DOHH2 (cell line): Measurements from ENCODE around the gene AMPD3.

Experiments used
- H3F3A ChIP-seq: fragments of 200-600 bp; sonication (generic), shearing (Covaris generic); 2 replicates; pipeline ENCODE4 v1.6.0; 2016; ENCODE audit warnings: antibody characterized with exemption, mild to moderate bottlenecking; ENCODE audit not compliant: control insufficient read depth, insufficient read depth
- H3K27ac ChIP-seq: fragments of 200-600 bp; sonication (generic); 2 replicates; pipeline ENCODE4 v1.5.1; 2014; ENCODE audit warnings: low read depth, mild to moderate bottlenecking, low read length, moderate library complexity
- H3K27me3 ChIP-seq: fragments of 200-600 bp; sonication (generic); 2 replicates; pipeline ENCODE4 v1.6.1; 2014; ENCODE audit warnings: mild to moderate bottlenecking, low read length, mixed read lengths; ENCODE audit not compliant: control insufficient read depth
- H3K36me3 ChIP-seq: fragments of 200-600 bp; sonication (generic); 2 replicates; pipeline ENCODE4 v1.6.1; 2014; ENCODE audit warnings: mild to moderate bottlenecking, low read length, moderate library complexity, mixed read lengths; ENCODE audit not compliant: control insufficient read depth
- H3K4me1 ChIP-seq: fragments of 200-600 bp; sonication (generic); 2 replicates; pipeline ENCODE4 v1.6.1; 2014; ENCODE audit warnings: mild to moderate bottlenecking, low read length, mixed read lengths; ENCODE audit not compliant: control insufficient read depth
- H3K4me2 ChIP-seq: fragments of 200-600 bp; sonication (generic); 2 replicates; pipeline ENCODE4 v1.6.0; 2014; ENCODE audit warnings: mild to moderate bottlenecking, low read length, moderate library complexity
- H3K4me3 ChIP-seq: fragments of 200-600 bp; sonication (generic); 2 replicates; pipeline ENCODE4 v1.5.1; 2014; ENCODE audit warnings: mild to moderate bottlenecking, low read length, mixed read lengths
- H3K79me2 ChIP-seq: fragments of 200-600 bp; sonication (generic); 2 replicates; pipeline ENCODE4 v1.6.1; 2014; ENCODE audit warnings: mild to moderate bottlenecking, low read length, mixed read lengths; ENCODE audit not compliant: control insufficient read depth
- H3K9me2 ChIP-seq: fragments of 200-600 bp; sonication (generic); replicated peaks from 2 replicates; pipeline ENCODE4 v1.6.1; 2014; ENCODE audit warnings: mild to moderate bottlenecking, low read length, mixed read lengths; ENCODE audit not compliant: control insufficient read depth
- H3K9me3 ChIP-seq: fragments of 200-600 bp; sonication (generic); 2 replicates; pipeline ENCODE4 v1.6.1; 2014; ENCODE audit warnings: antibody characterized with exemption, low read length, mixed read lengths; ENCODE audit not compliant: control insufficient read depth, insufficient read depth
- H4K20me1 ChIP-seq: fragments of 200-600 bp; sonication (generic); 2 replicates; pipeline ENCODE4 v1.6.0; 2014; ENCODE audit warnings: low read depth, mild to moderate bottlenecking, antibody characterized with exemption, low read length, moderate library complexity; ENCODE audit not compliant: control insufficient read depth, insufficient read depth
- EZH2phosphoT487 ChIP-seq: fragments of 200-600 bp; sonication (generic); IDR thresholded peaks from 2 replicates; pipeline ENCODE4 v1.6.1; 2017; ENCODE audit warnings: borderline replicate concordance, mild to moderate bottlenecking, antibody characterized with exemption, low read length, moderate library complexity, mixed read lengths
- TF ChIP-seq, protein P1 (sequence below): fragments of 200-600 bp; sonication (generic); IDR thresholded peaks from one replicate; pipeline ENCODE4 v1.5.1; 2014; ENCODE audit warnings: antibody characterized with exemption, mild to moderate bottlenecking, low read depth, low read length; ENCODE audit not compliant: poor library complexity, severe bottlenecking

AMPD3 gene

DNA sequence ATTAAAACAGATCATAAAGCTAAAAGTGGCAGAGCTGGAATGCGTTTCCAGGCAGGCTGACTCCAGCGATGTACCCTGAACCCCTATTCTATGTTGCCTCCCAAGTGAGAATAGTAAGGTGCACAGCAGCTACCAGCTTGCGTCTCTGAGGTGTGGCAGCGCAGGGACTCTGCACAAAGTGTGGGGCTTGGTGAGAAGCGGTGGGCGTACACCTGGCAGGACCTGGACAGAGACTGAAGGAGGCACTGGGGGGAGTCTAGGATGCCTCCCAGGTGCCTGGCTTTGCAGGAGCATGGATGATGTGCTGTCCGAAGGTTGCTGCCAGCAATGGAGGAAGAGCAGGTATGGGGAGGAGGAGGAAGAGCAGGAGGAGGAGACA lies 42.9 kb downstream of the AMPD3 start:
- Histone ChIP-seq H3K4me2 (no peak overlapping the region), H3K9me2 (no peaks in the 10 kb centered on the region), H3K9me3 (no peaks in the 10 kb centered on the region), H3K4me1 (no peaks in the 10 kb centered on the region), H4K20me1 (no peaks in the 10 kb centered on the region), H3K27me3 (no peaks in the 10 kb centered on the region), H3F3A (no peaks in the 10 kb centered on the region), H3K27ac (no peak overlapping the region), H3K36me3 (peaks cover 10% of the 10 kb centered on the region; the same call in 1 of the 2 replicates), H3K4me3 (no peak overlapping the region), H3K79me2 (no peaks in the 10 kb centered on the region)
- no peak for TF ChIP-seq EZH2phosphoT487
- TF ChIP-seq, protein P1, sequence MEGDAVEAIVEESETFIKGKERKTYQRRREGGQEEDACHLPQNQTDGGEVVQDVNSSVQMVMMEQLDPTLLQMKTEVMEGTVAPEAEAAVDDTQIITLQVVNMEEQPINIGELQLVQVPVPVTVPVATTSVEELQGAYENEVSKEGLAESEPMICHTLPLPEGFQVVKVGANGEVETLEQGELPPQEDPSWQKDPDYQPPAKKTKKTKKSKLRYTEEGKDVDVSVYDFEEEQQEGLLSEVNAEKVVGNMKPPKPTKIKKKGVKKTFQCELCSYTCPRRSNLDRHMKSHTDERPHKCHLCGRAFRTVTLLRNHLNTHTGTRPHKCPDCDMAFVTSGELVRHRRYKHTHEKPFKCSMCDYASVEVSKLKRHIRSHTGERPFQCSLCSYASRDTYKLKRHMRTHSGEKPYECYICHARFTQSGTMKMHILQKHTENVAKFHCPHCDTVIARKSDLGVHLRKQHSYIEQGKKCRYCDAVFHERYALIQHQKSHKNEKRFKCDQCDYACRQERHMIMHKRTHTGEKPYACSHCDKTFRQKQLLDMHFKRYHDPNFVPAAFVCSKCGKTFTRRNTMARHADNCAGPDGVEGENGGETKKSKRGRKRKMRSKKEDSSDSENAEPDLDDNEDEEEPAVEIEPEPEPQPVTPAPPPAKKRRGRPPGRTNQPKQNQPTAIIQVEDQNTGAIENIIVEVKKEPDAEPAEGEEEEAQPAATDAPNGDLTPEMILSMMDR = no peak

DNA sequence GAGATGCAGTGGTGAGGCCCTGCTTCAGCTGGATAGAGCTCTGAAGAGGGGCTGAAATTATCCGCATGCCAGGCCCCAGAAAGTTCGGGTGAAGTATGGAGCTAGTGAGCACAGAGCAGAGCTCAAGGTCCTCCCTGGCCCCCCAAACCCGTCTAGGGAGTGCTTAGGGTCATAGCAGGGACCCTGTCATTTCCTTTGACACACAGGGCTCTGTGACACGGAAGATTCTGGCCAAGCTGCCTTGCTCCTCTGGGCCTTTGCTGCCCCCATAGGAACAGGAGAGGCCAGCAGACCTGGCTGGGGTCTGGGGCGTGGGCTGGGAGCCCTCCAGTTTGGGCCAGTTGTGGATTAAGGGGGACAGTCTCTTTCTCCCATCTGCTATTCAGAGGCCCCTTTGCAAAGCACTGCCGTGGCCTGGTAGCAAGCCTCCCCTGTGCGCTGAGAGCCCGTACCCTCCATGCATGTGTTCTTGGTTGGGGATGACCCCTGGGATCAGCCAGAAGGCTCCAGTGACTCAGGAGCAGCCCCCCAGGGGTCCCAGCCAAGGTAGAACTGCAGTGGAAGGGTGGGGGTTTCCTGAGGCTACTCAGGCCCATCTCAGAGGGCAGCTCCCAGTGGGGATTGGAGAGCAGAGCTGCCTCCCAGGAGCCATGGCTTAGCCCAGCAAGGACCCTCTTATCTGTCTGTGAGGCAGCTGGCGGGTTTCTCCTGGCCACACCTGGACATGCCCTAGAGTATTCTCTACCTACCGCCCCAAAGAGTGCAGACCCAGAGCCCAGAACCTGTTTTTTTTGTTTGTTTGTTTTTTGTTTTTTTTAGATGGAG lies 43.6 kb downstream of the AMPD3 start:
- TF ChIP-seq EZH2phosphoT487 = no peak
- TF ChIP-seq, protein P1 = no peak
- H3K9me2 ChIP-seq = no peaks in the 10 kb centered on the region
- H4K20me1 ChIP-seq = no peaks in the 10 kb centered on the region
- H3K36me3 ChIP-seq = peaks cover 10% of the 10 kb centered on the region; the same call in 1 of the 2 replicates
- no peak overlapping the region for H3K27ac ChIP-seq
- no peaks in the 10 kb centered on the region for H3F3A ChIP-seq
- no peak overlapping the region for H3K4me2 ChIP-seq
- no peaks in the 10 kb centered on the region for H3K27me3 ChIP-seq
- H3K9me3 ChIP-seq = no peaks in the 10 kb centered on the region
- H3K79me2 ChIP-seq = no peaks in the 10 kb centered on the region
- H3K4me1 ChIP-seq = no peaks in the 10 kb centered on the region
- no peak overlapping the region for H3K4me3 ChIP-seq

- H3K36me3 ChIP-seq = peaks cover 10% of the 10 kb centered on the region; the same call in 1 of the 2 replicates
Observed at GRCh38 chr11:10499452-10499851, 44.4 kb downstream of the AMPD3 start.

More at GRCh38 chr11:10499452-10499851, 44.4 kb downstream of the AMPD3 start:
- Histone ChIP-seq H3K79me2 (no peaks in the 10 kb centered on the region), H3K4me2 (no peak overlapping the region), H3K4me1 (no peaks in the 10 kb centered on the region), H4K20me1 (no peaks in the 10 kb centered on the region), H3K27ac (no peak overlapping the region), H3K9me2 (no peaks in the 10 kb centered on the region), H3K9me3 (no peaks in the 10 kb centered on the region), H3F3A (no peaks in the 10 kb centered on the region), H3K27me3 (no peaks in the 10 kb centered on the region), H3K4me3 (no peak overlapping the region)
- no peak for TF ChIP-seq EZH2phosphoT487
- TF ChIP-seq, protein P1 = no peak
